HG02571 (cell line): ENCODE measurements around the gene RHO.
"Not testable (repeated sequence)": the region's sequence is repeated elsewhere in the genome, so short reads cannot be mapped to it uniquely, and the experiment has no call there.

Experiments
- ATAC-seq: cut with Tn5 transposase; IDR thresholded peaks from one replicate; pipeline ENCODE4 v1.9.1; 2021; ENCODE audit warnings: mild to moderate bottlenecking, moderate library complexity; ENCODE audit not compliant: unreplicated experiment

The RHO gene

GRCh38 chr3:129542747-129543146, 14.3 kb downstream of the RHO start:
- ATAC-seq: no peak

DNA sequence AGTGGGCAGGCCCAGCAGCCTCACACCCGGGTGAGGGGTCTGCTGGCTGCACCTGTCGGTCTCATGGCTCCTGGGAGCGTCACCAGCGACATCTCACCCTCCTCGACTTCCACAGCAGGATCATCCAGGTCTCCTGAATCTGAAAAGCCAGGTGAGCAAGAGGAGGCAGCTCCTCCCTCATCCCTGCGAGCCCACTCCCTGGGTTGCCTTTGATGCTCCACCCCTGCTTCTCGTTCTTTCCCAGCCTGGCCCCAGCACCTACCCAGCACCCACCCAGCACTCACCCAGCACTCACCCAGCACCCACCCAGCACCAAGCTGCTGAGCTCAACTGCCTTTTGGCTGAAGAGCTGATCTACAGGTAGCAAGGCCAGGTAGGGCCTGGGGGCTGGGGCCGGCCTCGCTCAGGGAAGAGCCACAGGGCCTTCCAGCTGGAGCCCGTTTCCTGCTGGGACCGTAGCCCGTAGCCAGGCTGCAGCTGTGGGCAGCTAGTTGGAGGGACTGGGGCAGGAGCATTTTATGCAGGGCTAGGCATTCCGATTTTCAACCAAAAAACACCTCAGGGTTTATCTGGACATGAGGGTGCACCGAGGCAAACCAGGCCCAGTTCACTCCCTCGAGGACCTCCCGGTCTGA, 14.8 kb downstream of the RHO start, which contains the start of gene H1-8:
Gene H1-8 (plus strand): TSS at position 20 of the 635 bp plus-strand sequence. CDS start 44 bp downstream, at position 64.
- no peak for ATAC-seq

DNA sequence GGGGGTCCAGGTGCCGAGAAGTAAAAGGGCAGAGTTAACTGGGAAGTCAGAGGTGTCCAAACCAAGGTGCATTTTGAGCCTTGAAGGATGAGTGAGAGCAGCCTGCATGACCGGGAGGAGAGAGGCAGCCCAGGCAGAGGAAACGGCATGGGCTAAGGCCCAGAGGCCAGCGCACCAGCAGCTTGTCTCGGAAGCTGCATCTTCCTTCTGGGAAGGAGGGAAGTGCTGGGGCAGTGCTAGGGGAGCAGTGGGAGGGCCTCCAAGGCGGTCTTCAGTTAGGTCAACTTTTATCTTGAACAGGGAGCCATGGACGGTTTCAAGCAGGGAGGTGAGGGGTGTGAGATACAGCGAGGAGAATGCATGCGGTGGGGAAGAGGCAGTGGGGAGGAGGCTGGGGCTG, 15.6 kb downstream of the RHO start:
- no peak for ATAC-seq

DNA sequence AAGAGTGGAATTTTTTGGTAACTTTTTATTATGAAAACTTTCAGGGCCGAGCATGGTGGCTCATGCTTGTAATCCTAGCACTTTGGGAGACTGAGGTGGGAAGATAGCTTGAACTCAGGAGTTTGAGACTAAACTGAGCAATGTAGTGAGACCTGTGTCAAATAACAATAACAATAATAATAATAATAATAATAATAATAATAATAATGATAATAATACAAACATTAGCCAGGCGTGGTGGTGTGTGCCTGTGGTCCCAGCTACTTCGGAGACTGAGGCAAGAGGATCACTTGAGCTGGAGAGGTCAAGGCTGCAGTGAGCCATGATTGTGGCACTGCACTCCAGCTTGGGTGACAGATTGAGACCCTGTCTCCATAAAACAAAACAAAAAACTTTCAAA, 17.5 kb downstream of the RHO start:
- ATAC-seq: not testable (repeated sequence)

GRCh38 chr3:129547241-129547640, 18.8 kb downstream of the RHO start:
- no peak for ATAC-seq

- ATAC-seq: no peak
Observed at GRCh38 chr3:129548104-129548965, 19.9 kb downstream of the RHO start.

- no peak for ATAC-seq
Observed at GRCh38 chr3:129549006-129549800, 20.8 kb downstream of the RHO start.

DNA sequence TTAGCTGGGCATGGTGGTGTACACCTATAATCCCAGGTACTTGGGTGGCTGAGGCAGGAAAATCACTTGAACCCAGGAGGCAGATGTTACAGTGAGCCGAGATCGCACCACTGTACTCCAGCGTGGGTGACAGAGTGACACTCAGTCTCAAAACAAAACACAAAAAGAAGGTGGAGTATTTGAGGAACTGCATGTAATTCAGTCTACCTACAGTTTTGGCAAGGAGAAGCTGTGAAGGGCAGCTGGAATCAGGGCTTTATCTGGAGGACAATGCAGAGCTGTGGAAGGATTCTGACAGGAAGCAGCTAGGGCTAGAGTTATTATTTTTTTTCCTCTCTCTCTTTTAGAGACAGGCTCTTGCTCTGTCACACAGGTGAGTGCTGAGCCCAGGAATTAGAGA, 21.4 kb downstream of the RHO start:
- no peak for ATAC-seq

DNA sequence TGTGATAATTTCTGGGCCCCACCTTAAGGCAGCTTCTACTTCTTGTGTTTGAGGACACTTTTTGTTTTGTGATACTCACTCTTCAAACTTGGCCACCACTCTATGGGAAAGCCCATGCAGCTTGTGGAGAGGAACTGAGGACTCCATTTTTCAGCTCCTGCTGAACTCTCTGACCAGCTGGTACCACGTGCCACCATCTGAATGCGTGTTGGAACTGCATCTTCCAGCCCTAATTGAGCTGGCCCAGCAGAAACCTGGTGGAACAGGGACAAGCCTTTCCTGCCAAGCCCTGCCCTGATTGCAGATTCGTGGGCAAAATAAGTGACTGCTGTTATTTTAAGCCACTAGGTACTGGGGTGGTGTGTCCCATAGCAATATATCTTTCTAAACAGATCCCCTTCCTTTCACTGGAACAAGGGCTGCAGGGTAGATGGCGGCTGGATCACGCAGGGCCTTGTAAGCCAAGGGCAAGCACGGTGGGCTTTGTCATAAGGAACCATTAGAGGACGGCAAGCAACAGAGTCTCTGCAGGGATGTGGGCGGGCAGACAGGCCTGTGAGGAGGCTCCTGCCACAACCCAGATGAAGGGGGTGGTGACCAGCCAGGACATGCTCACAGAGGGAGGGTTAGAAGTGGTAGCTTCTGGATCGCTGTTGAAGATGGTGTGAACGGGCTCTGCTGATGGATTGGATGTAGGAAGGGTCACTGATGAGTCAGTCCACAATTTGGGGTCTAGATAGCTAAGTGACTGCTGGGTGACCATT, 24.0 kb downstream of the RHO start:
- ATAC-seq: no peak

DNA sequence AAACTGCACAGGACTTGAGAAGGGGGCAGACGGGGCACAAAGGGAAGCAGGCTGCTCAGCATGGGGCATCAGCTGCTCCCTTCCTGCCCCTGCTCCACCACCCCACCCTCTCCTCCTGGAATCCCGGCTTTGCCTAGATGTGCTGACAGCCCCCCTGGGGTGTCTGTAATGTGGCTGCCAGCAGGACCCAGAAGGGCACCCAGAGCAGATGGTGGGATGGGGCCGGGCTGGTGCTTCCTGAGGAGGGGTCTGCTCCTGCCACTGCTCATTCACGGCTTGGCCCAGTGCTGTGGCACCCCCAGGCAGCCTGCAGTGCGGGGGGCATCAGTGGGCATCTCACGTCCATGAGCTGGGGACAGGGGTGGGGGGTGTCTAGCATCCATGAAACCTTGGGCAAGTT, 24.7 kb downstream of the RHO start:
- ATAC-seq: no peak

- no peak for ATAC-seq
Observed at GRCh38 chr3:129553719-129554118, 25.3 kb downstream of the RHO start.

GRCh38 chr3:129554356-129555152, 26.1 kb downstream of the RHO start:
- no peak for ATAC-seq

DNA sequence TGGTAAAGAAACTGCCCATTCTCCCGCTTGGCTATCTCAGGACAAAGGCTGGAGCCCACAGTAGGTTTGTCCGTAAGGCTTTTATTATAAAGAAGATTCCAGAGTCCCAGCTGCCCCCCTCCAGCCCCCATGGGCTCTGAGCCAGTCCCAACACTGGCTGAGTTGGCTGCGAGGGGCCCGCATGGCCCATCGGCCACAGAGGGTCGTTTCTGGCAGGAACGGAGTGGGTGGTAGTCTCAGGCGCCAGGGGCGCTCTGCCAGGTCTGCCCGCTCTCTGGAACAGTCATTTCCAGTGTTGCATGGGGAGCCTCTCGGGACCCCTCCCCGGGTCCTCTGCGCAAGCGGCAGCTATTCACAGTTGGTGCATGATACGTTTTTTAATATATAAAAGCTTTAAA, 26.7 kb downstream of the RHO start:
- no peak for ATAC-seq

DNA sequence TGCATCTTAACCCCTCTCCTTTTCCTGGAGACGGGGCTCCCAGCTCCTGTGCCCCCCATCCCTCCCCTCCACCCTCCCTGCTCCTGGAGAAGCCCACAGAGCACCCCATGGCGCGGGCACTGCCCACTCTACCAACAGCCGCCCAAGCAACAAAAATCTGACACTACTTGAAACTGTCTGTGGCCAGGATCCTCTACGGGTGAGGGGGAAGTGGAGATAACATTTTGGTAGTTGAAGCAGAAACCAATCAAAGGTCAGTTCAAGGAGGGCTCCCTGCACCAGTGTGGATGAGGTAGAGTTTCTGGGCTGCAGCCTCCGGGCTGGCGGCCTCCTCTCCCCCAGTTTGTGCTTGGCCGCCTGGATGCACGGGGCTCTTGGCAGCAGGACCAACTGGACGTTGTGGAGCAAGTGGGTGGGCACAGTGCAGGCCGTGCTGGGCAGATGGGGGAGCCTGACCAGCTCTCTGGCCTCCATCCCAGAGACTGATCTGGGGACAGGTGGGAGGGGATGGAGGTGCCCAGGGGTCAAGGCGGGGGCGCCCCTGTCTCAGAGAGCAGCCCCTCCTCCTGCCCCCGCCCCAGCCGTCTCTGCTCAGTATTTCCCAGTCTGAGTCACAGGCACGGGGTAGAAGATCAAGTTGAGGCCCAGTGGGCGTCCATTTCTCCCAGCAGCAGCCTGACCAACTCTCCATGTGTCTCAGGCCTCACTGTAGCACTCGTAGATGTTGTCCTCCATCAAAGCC, 27.3 kb downstream of the RHO start:
- ATAC-seq: no peak

- ATAC-seq: no peak
Observed at GRCh38 chr3:129556358-129556695, 27.9 kb downstream of the RHO start.

GRCh38 chr3:129556890-129557547, 28.6 kb downstream of the RHO start:
- no peak for ATAC-seq

DNA sequence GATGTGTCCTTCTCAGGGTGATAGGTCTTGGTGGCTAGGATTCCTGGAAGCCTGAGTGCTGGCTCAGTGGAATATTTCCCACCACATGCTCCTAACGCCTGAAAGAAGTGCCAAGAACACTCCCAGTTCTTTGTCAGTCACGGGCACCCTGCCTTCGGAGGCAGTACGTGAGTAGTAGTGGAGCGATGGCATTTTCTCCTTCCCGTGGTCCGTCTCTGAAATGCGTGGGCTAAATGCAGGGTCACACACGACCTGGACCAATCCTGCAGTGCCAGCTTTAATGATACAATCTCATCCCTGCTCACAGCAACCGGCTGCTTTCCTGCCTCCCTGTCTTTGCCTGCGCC, 29.1 kb downstream of the RHO start:
- ATAC-seq: no peak

GRCh38 chr3:129558081-129558771, 29.8 kb downstream of the RHO start:
- no peak for ATAC-seq
